Psoas muscle (tissue), 8 donors: ENCODE measurements around the gene ILF3. TPM values are rescaled to one million over a fixed set of nuclear protein-coding genes. Genes with fewer than 3 reads are reported as not detected.

Experiments used
- ATAC-seq, 4 donors: fragments of 200-7000 bp; cut with Tn5 transposase; one replicate each; pipeline ENCODE4 v1.9.1; 2020; ENCODE audit warnings: moderate library complexity in 3 of 4, mild to moderate bottlenecking in 2 of 4
- DNase-seq, 2 donors: peaks; one replicate each; pipeline ENCODE4 v3.0.0-alpha.2; 2020
- H3K27ac ChIP-seq: fragments of 200-600 bp; one replicate; pipeline ENCODE4 v1.8.0; 2022
- H3K27me3 ChIP-seq, 3 donors: fragments of 200-600 bp in 1 of 3; one replicate each; pipeline versions ENCODE4 v1.6.1 to v1.8.0; 2013 to 2022; ENCODE audit warnings: low read length in 2 of 3, mild to moderate bottlenecking in 2 of 3, moderate library complexity in 1 of 3; ENCODE audit not compliant: insufficient read depth in 3 of 3
- H3K36me3 ChIP-seq, 2 donors: fragments of 200-600 bp in 1 of 2; one replicate each; pipeline versions ENCODE4 v1.6.1 to v1.8.0; 2013 to 2022; ENCODE audit warnings: low read depth in 1 of 2, mild to moderate bottlenecking in 1 of 2, moderate library complexity in 1 of 2; ENCODE audit not compliant: insufficient read depth in 1 of 2
- H3K4me1 ChIP-seq: fragments of 200-600 bp; one replicate; pipeline ENCODE4 v1.8.0; 2022
- H3K4me3 ChIP-seq: fragments of 200-600 bp; one replicate; pipeline ENCODE4 v1.8.0; 2022; ENCODE audit warnings: mild to moderate bottlenecking
- H3K9me3 ChIP-seq: fragments of 200-600 bp; one replicate; pipeline ENCODE4 v1.8.0; 2022
- WGBS, 3 donors: extraction: QIAGEN DNeasy Blood & Tissue Kit; methylation state at CpG; one replicate each; pipeline versions ENCODE4 v1.1.6 to v1.1.7; 2013; 5-methylcytosine and 5-hydroxymethylcytosine counted together
- intact Hi-C, 2 donors: fragments of 100-400 bp; cut with DNase I; formaldehyde crosslinking; loops; one replicate each; pipeline versions ENCODE4 v1.11.0 to v1.14.2; 2022
- polyA plus RNA-seq, 3 donors: library from polyadenylated mRNA; stranded (reverse); fragments of 200-250 nt; gene quantifications; one replicate each; pipeline ENCODE4 v1.2.3, GENCODE V29; 2013
- total RNA-seq, 4 donors: library from RNA; stranded (reverse); fragmentation: NEBNext Ultra II Directional in 2 of 4; extraction: Animal tissue kit (Norgen Biotek cat#: 25700) in 2 of 4; gene quantifications; one replicate each; pipeline versions ENCODE4 v1.2.1 to v1.2.4, GENCODE V29; 2021 to 2023
- TF ChIP-seq, protein P1 (sequence below): fragments of 200-600 bp; IDR thresholded peaks from one replicate; pipeline ENCODE4 v1.8.0; 2022; ENCODE audit warnings: antibody characterized with exemption
- donor health status: healthy with polysubstance abuse.
- donor health status: DM: no; HTN: no; CAD: no; lungs with moderate emphysema.
- donor health status: Bipolar disorder and iron deficiency.
- donor health status: healthy.
- donor health status: DM: yes; HTN: yes; CAD: no.
- donor health status: DM: no; HTN: no; CAD: no.
- donor health status: DM: no; HTN: no; CAD: no.
- donor health status: DM: yes; HTN: yes; CAD: no.

The ILF3 gene
- total and polyA plus RNA-seq, 7 donors: 70.6 to 189 (median 148) TPM

DNA sequence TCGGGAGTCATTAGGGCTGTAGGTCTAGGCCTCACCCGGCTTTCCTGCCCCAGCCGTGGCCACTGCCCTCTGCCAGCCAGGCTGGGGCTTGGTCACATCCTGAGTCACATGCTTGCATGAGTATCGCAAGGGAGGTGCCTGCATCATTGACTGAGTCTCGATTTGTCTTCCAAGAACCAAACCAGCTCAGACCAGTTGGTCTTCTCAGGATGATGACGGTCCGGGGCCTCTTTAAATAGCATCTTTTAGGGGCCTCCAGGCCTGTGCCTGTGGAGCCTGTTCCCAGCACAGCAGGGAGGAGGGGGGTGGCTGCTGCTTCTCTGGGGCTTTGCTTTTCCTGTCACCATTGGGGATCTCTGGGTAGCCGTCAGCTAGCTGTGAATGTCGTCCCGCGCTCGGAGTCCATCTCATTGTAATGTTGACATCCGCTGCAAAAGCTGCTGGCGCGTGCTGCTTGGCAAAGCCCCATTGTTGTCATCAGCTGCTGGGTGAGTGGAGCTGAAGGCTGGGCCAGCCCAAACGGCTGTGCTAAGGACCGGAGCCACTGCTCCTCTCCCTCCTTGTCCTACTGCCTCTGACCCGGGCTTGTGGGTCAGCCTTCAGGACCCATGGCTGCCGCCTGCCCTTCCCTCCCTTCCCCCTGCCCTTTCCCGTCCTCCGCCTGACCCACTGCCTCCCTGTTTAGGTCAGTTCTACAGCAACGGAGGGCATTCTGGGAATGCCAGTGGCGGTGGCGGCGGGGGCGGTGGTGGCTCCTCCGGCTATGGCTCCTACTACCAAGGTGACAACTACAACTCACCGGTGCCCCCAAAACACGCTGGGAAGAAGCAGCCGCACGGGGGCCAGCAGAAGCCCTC lies 32.7 kb downstream of the ILF3 start:
- Histone ChIP-seq H3K27me3 (no peaks in the 10 kb centered on the region), H3K4me3 (no peak overlapping the region), H3K4me1 (no peaks in the 10 kb centered on the region), H3K9me3 (no peaks in the 10 kb centered on the region), H3K36me3 (peaks cover 8 to 99% of the 10 kb centered on the region in 2 donors), H3K27ac (peak overlapping the region; percentile 16)
- ATAC-seq (peak; percentile 12 to 42 (median 36)), DNase-seq (no peak)
- intact Hi-C loops: no loop called here
- 55 to 74% (median 62%) methylated on average over 30 to 31 of the region's 31 CpGs for WGBS, 3 donors
- TF ChIP-seq, protein P1, sequence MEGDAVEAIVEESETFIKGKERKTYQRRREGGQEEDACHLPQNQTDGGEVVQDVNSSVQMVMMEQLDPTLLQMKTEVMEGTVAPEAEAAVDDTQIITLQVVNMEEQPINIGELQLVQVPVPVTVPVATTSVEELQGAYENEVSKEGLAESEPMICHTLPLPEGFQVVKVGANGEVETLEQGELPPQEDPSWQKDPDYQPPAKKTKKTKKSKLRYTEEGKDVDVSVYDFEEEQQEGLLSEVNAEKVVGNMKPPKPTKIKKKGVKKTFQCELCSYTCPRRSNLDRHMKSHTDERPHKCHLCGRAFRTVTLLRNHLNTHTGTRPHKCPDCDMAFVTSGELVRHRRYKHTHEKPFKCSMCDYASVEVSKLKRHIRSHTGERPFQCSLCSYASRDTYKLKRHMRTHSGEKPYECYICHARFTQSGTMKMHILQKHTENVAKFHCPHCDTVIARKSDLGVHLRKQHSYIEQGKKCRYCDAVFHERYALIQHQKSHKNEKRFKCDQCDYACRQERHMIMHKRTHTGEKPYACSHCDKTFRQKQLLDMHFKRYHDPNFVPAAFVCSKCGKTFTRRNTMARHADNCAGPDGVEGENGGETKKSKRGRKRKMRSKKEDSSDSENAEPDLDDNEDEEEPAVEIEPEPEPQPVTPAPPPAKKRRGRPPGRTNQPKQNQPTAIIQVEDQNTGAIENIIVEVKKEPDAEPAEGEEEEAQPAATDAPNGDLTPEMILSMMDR: no peak

DNA sequence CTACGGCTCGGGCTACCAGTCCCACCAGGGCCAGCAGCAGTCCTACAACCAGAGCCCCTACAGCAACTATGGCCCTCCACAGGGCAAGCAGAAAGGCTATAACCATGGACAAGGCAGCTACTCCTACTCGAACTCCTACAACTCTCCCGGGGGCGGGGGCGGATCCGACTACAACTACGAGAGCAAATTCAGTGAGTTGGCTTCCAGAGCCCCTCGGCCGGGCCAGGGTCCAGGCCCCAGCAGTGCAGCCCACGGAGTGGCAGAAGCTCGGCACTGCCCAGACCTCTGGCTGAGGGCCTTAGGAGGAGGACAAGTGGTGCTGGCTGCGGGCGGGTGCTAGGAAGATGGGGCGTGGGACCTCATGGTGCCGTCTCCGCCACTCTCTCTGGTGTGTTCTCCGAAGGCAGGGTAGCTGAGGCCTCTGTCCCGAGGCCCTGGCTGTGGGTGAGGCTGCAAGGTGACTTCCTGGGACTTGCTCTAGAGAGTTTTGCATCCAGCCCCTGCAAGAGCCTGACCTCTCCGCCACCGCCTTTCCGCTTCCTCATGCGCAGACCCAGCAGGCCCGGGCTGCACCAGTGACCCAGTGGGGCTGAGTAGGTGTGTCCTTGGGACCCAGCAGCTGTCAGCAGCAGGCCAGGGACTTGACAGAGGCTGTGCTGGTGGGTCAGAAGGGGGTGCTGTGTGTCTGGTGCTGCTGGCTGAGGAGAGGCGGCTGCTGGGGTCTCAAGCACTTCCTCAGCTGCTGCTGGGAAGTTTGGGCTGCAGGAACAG lies 33.6 kb downstream of the ILF3 start:
- 86 to 88% (median 87%) methylated on average over 24 to 25 of the region's 25 CpGs for WGBS, 3 donors
- no peak for DNase-seq
- Histone ChIP-seq H3K4me1 (no peaks in the 10 kb centered on the region), H3K36me3 (peaks cover 5 to 99% of the 10 kb centered on the region in 2 donors), H3K4me3 (no peak overlapping the region), H3K9me3 (no peaks in the 10 kb centered on the region), H3K27me3 (no peaks in the 10 kb centered on the region), H3K27ac (no peak overlapping the region)
- intact Hi-C loops: no loop called here
- TF ChIP-seq, protein P1: no peak
- no peak for ATAC-seq

DNA sequence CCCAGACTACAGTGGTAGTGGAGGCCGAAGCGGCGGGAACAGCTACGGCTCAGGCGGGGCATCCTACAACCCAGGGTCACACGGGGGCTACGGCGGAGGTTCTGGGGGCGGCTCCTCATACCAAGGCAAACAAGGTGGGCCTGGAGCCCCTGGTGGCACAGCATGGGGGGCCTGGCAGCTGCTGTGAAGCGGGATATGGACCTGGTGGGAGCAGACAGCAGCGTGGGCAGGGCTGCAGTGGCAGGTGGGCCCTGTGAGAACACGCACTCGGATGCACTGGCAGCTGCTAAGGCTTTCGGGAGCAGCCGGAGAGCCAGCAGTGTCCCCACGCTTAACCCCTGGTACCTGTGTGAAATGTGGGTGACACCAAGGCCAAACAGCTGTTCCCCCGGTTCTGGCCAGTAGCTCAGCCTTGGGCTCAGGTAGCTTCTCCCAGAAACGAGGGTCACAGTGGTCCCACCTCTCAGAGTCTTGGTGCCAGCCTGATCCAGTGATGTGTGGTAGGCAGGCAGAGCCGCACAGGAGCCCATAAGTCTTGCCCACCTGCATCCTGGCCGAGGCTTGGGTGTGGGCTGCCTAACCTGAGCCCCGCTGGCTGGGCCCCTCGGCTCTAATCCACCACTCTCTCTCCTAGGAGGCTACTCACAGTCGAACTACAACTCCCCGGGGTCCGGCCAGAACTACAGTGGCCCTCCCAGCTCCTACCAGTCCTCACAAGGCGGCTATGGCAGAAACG lies 34.6 kb downstream of the ILF3 start:
- Histone ChIP-seq H3K27ac (no peak overlapping the region), H3K27me3 (no peaks in the 10 kb centered on the region)

DNA sequence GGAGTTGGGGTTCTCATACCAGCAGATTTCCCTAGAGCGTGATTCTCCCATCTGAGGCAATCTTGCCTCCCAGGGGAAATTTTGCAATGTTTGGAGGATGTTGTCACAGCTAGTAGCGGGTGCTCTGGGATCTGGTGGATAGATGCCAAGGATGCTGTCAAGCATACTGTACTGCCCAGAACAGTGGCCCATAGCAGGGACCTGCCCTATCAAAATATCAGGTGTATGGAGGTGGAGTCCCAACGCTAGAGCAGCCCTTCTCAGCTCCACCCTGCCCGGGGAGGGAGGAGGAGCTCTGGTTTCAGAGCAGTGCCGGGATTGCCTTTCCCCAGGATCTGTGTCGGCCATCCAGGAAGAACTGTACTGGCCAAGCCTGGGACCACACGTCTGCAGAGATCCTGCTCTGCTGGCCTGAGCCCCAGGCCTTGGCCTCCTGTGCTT lies 36.2 kb downstream of the ILF3 start:
- Histone ChIP-seq H3K36me3 (peaks cover 0 to 79% of the 10 kb centered on the region in 2 donors), H3K27ac (no peak overlapping the region), H3K9me3 (no peaks in the 10 kb centered on the region), H3K4me1 (peaks cover 5% of the 10 kb centered on the region), H3K27me3 (no peaks in the 10 kb centered on the region), H3K4me3 (no peak overlapping the region)
- TF ChIP-seq, protein P1: no peak
- peak in 1 of 4 donors; percentile 17 for ATAC-seq
- 42 to 66% (median 45%) methylated on average over 7 of the region's 7 CpGs for WGBS, 3 donors
- DNase-seq: no peak
- intact Hi-C loops: no loop called here

More for the DNA sequence above, 34.6 kb downstream of the ILF3 start:
- TF ChIP-seq, protein P1: no peak
- intact Hi-C loops: no loop called here
- ATAC-seq (no peak), DNase-seq (no peak)
- Histone ChIP-seq H3K4me3 (no peak overlapping the region), H3K9me3 (no peaks in the 10 kb centered on the region), H3K36me3 (peaks cover 1 to 95% of the 10 kb centered on the region in 2 donors), H3K4me1 (no peaks in the 10 kb centered on the region)
- 88 to 90% (median 90%) methylated on average over 24 to 27 of the region's 27 CpGs for WGBS, 3 donors
